ENCODE results near the gene LIN7B. TPM values are rescaled to one million over a fixed set of nuclear protein-coding genes. Genes with fewer than 3 reads are reported as not detected.
A peak's percentile ranks its signal among the peaks of the same experiment; 100 is the strongest.

Gene LIN7B
- total RNA-seq, 1 donor from 2014 or later = not detected

DNA sequence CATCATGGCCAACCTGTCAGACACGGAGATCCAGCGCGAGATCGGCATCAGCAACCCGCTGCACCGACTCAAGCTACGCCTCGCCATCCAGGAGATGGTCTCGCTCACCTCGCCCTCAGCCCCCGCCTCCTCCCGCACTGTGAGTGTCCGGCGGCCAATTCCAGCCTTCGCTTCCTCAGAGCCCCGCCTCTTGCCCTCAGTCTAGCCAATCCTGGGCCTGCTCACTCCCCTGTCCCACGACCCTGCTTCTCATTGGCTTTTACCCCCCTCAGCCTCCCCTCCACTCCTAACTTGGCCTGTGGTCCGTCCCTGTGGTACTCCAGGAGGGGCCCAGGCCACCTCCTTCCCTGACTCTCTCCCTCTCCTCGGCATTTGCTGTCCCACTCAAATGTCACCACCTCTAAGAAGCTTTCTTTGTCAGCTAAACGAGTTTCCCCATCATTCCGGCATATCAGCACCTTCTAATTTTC is 28.7 kb downstream of the LIN7B start:
- peak; percentile 97 for DNase-seq (ENCODE audit: low spot score)

- DNase-seq (ENCODE audit: low spot score) = peak; percentile 75
Measured at GRCh38 chr19:49145573-49146407, 31.6 kb downstream of the LIN7B start.

- DNase-seq (ENCODE audit: low spot score) = peak; percentile 35
Measured at GRCh38 chr19:49146408-49146770, 32.2 kb downstream of the LIN7B start.

DNA sequence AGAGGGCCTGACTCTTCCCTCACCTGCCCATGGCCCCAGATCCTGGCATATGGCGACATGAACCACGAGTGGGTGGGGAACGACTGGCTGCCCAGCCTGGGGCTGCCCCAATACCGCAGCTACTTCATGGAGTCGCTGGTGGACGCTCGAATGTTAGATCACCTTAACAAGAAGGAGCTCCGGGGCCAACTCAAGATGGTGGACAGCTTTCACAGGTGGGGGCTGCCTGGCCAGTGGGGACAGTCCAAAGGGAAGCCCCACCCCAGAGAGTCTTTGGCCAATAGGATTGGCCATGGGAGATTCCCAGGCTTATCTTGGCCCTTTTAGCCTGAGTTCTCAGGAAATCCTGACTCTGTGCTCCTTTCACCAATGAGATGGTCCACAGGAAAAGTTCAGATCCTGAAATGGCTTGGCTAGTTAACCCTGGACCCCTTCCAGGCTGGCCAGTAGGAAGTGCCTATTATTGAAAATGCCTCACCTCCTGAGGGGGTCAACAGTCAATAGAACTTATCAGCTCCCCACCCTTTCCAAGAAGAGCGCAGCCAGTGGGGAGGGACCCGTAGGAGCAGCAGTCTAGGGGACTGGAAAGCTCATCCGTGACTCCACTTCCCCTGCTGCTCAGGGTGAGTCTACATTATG is 34.0 kb downstream of the LIN7B start:
- no peak for DNase-seq (ENCODE audit: low spot score)

- DNase-seq (ENCODE audit: low spot score) = peak; percentile 99
Measured at GRCh38 chr19:49148784-49149651, 34.8 kb downstream of the LIN7B start.

GRCh38 chr19:49149652-49150105 is 35.5 kb downstream of the LIN7B start:
- DNase-seq (ENCODE audit: low spot score) = peak; percentile 91

DNA sequence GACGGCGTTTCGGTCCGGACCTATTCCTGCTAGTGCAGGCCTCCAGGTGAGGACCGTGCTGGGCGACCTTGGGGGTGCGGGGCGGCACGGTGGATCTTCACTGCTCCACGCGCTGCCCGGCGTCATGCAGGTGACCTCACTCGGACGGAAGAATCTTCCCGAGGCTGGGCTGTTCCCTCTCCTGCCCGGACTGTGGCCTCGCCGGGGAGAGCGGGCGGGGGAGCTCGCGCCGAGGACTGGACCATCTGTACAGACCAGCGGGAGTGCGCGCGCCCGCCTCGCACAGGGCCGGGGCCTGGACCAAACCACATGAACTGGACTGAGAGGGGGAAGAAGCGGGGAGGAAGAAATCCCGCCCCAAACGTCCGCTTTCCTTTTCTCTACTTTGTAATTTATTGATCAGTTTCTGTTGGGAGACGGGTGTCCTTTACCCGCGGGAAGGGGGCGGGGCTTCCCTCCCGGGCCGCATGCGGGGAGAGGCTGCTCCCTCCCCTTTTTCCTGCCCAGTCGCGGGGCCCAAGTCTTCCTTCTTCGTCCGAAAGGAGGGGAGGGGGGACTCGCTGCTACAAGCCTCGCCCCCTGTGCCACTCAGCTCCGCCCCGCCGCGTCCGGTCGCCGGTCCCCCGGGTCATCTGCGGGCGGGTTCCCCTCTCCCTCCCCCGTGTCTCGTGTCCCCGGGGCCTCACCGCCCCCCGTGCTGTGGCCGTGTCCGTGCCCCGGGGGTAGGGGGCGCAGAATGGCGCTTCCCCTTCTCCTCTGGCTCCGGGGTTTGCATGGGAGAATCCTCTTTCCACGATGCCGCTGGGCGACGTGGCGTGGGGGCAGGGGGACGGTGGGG is 36.2 kb downstream of the LIN7B start:
- DNase-seq (ENCODE audit: low spot score) = peak; percentile 94

- DNase-seq (ENCODE audit: low spot score) = no peak
Measured at GRCh38 chr19:49150944-49151243, 36.7 kb downstream of the LIN7B start.

- peak; percentile 49 for DNase-seq (ENCODE audit: low spot score)
Measured at GRCh38 chr19:49151267-49152118, 37.3 kb downstream of the LIN7B start.

DNA sequence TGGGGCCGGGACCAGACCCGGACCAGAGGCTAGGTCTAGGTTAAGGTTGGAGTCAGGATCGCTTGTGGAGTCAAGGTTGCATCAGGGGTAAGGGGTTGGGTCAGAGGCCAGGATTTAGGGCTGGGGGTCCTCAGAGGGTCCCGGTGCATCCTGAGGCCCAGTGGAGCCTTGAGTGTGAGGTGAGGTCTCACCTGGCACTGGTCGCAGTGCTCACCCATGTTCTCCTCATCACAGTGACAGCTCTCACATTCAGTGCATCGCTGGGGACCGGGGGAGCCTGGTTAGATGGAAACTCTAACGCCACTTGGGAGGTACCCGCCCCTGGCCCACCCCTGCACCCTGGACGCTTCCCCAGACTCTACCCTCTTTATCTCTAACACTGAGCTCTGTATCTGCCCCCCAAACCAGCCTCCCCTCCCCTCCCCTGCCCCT is 38.0 kb downstream of the LIN7B start:
- no peak for DNase-seq (ENCODE audit: low spot score)

DNA sequence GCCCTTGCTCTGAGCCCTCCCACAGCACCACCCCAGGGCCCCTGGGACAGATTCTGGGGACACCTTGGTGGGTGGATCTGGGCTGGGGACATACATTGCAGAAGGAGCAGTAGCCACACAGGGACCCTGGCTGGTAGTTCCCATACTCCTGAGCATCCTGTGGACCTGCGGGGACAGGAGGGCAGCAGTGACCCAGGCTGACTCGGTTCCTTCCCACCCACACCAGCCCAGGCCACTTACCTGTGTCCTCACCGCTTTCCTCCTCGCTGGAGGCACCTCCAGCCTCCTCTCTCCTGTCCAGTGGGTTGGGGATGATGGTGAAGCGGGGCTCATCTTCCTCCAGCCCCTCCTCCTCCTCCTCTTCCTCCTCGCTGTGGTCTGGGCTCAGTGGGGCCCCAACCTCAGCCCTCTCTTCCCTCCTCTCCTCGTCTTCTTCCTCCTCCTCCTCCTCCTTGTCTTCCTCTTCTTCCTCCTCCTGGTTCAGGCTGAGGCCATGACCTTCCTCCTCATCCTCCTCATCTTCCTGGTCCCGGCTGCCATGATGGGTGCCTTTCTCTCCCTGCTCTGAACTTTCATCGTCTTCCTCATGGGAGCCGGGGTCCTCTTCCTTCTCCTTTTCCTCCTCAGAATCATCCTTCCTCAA is 39.1 kb downstream of the LIN7B start:
- no peak for DNase-seq (ENCODE audit: low spot score)

DNA sequence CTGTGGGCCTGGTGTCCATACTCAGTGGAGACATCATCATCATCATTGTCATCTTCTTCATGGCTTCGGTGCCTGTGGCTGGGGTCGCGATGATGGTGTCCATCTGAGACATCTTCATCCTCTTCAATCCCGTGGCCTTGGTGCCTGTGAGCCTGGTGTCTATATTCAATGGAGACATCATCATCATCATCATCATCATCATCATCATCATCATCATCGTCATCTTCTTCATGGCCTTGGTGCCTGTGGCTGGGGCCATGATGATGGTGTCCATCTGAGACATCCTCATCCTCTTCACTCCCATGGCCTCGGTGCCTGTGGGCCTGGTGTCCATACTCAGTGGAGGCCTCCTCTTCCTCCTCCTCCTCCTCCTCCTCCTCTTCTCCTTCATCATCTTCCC is 40.1 kb downstream of the LIN7B start:
- no peak for DNase-seq (ENCODE audit: low spot score)

DNA sequence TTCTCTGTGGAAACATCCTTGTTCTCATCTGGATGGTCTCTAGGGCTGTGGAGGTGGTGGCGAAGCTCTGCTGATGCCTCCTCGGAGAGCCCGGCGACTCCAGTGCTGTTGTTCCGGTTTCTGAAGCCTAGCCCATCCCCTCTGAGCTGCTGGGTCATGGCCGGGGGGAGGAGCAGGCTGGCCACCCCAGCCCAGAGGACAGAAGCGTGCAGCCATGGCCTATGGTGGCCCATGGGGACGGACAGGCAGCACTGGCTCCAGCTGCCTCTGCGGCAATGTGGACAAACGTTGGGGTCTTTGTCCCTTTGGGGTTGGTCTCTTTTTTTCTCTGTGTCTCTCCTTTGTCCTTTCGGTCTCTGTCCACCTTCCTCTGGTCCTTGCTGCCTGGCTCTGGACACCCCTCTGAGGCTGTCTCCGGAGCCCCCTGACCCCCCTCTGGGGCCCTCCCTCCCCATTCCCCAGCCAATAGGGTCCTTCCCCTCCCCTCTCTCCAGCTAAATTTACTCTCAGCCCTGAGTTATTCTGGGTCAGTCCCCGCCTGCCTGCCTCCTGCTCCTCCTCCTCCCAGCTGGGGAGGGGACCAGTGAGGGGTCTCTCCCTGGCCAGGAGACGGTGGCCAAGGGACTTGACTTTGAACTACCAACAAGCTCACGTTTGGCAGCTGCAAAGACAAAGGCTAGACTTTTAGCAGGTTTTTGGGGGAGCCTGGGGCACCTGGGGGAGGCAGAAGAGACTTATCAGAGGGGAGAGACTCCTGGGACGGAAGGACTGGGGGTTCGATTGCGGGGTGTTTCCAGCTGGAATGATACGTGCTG is 41.0 kb downstream of the LIN7B start, which contains the start of gene HRC:
Gene HRC (minus strand): TSS at position 392 of the 815 bp plus-strand sequence. CDS start 159 bp downstream, at position 233.
- no peak for DNase-seq (ENCODE audit: low spot score)

DNA sequence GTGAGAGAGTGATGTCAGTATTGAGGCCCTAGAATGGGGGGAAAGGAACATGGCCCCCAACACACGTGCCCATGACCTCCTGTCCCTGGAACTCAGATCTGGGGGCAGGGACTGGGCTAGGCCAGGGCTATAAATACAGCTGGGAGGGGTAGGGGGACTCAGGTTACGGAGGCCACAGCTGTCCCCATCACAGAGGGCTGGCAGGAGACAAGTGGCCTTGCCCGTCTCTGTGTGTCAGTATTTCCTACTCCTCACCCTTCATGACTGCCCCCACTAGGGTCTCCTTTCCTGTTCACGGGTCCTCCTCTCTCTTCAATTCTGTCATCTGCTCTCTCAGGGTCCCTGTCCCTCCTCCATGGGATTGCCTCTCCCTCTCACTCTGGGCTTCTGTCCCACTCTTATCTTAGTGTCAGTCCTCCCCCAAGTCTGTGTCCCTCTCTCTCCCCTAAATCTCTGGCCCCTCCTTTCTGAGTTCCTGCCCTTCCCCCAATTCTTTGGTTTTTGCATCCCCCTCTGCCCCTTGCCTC is 41.7 kb downstream of the LIN7B start:
- DNase-seq (ENCODE audit: low spot score) = no peak

GRCh38 chr19:49157445-49158224 is 43.5 kb downstream of the LIN7B start, which contains the start of gene TRPM4:
Gene TRPM4, plus strand, starts transcription at chr19:49157792. Its CDS starts 75 bp downstream, at chr19:49157867.
- peak; percentile 95 for DNase-seq (ENCODE audit: low spot score)

GRCh38 chr19:49160450-49161189 is 46.5 kb downstream of the LIN7B start:
- DNase-seq (ENCODE audit: low spot score) = no peak

GRCh38 chr19:49161987-49162386 is 47.8 kb downstream of the LIN7B start:
- no peak for DNase-seq (ENCODE audit: low spot score)
